ENCODE results near the gene RELB. TPM values are rescaled to one million over a fixed set of nuclear protein-coding genes. Genes with fewer than 3 reads are reported as not detected.
A peak's percentile ranks its signal among the peaks of the same experiment; 100 is the strongest.

Gene RELB
- total RNA-seq, 1 donor from 2014 or later = 6.6 TPM

DNA sequence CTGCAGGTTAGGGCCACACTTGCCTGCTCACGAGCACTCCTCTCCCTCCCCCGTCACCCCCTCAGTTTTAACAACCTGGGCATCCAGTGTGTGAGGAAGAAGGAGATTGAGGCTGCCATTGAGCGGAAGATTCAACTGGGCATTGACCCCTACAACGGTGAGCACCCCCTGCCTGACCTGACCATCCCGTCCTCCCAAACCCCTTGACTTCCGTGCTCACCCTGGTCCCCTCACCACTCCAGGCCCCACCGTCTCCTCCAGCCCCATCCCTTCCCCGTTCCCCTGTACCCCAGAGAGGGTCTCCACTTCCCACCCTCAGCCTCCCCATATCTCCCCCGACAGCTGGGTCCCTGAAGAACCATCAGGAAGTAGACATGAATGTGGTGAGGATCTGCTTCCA, 24.0 kb downstream of the RELB start:
- ATAC-seq = peak; percentile 31

DNA sequence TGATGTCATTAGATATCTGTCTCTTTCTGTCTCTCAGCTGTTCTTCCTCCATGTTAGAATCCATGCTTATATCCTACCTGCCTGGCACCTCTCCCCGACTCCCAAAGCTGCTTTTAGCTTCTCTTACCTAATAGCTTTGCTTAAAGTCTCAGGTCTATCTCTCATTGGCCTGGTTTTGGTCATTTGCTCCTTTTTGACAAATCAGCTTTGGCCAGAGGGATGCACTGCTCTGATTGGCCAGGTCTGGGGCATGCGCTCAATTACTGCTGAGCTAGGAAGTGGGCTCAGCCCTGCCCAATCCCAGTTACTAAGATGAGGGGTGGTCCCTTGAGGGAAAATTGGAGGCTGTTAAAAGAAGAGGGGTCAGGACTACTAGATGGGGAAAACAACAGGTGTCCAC, 26.1 kb downstream of the RELB start:
- no peak for ATAC-seq

DNA sequence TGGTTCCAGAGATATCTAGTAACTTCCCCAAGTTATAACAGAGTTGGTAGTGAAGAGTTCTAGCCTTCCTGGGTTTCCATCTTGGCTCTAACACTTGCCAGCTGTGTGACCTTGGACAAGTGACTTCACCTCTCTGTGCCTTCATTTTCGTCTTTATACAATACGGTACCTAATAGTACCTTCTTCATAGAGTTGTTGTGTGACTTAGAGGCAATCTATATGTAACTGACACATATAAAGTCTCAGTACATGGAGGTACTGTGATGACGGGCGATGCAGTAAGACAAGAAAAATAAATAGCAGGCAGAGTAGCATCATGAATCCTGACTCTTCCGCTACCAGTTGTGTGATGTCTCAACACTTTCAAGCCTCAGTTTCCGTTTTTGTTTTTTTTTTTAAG, 29.6 kb downstream of the RELB start:
- ATAC-seq = no peak

DNA sequence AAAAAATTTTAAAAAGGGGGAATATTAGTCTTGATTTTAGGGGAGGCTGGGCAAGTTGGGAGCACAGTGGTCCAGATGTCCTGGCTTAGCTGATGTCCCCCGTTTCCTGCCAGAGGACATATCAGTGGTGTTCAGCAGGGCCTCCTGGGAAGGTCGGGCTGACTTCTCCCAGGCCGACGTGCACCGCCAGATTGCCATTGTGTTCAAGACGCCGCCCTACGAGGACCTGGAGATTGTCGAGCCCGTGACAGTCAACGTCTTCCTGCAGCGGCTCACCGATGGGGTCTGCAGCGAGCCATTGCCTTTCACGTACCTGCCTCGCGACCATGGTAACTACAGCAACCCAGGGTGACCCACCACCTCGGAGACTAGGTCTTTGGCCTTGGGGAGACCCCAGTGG, 31.2 kb downstream of the RELB start:
- ATAC-seq = no peak

DNA sequence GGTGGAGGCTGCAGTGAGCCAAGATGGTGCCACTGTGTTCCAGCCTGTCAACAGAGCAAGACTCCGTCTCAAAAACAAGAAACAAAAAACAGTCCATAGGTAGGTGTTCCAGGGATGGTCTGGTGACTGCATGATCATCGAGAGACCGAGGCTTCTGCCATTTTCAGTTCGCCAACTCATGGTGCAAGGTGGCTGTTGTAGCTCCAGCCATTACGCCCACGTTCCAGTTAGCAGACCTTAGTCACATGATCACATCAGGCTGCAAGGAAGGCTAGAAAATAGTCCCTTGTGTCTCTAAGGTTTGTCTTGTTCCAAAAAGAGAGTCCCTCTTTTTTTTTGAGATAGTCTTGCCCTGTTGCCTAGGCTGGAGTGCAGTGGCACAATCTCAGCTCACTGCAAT, 34.5 kb downstream of the RELB start:
- no peak for ATAC-seq

DNA sequence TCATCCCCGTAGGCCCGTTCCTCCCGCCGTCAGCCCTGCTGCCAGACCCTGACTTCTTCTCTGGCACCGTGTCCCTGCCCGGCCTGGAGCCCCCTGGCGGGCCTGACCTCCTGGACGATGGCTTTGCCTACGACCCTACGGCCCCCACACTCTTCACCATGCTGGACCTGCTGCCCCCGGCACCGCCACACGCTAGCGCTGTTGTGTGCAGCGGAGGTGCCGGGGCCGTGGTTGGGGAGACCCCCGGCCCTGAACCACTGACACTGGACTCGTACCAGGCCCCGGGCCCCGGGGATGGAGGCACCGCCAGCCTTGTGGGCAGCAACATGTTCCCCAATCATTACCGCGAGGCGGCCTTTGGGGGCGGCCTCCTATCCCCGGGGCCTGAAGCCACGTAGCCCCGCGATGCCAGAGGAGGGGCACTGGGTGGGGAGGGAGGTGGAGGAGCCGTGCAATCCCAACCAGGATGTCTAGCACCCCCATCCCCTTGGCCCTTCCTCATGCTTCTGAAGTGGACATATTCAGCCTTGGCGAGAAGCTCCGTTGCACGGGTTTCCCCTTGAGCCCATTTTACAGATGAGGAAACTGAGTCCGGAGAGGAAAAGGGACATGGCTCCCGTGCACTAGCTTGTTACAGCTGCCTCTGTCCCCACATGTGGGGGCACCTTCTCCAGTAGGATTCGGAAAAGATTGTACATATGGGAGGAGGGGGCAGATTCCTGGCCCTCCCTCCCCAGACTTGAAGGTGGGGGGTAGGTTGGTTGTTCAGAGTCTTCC, 36.3 kb downstream of the RELB start:
- no peak for ATAC-seq

DNA sequence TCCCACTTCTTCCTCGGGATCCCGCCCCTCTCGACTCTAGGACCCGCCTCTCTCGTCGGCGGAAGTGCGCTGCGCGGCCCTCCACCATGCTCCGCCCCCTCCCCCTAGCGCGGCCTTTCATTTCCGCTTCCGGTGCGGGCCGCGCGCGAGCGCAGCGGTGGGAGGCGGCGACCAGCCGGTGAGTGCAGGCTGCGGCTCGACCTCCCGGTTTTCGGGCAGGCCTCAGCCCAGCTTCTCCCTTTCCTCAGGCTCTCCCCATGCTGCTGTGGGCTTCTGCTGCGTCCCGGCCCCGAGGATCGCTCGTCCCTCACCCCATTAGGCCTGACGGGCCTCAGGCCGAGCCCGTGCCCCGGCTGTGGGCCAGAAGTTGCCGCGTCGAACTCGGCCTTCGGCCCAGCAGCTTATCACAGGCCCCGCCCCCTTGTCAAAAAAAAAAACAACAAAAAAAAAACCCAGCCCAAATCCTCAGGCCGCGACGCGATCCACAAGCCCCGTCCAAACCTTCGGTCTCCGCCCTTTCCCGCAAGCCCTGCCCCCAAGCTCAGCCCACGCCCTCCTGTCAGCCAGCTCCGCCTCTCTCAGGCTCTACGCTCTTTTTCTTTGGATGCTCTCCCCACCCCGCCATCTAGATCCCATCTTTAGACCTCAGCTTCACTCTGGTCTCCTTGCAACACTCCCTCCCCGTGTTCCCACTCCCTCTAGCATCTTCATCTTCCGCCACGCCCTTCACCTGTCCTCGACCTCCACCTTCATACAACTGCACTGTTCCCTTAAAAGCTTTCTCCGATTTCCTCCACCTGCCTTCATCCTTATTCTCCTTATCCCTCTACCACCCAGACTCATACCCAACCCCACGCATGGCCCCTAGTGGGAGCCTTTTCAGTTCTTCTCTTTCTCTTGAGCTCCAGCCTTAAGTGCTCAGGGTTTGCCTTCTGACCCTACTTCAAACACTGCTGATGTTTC, 37.9 kb downstream of the RELB start, which contains the start of gene CLASRP:
CLASRP (plus strand) TSS at position 115 of the 963 bp plus-strand sequence. CDS start 1,168 bp downstream, outside the sequence.
- peak; percentile 96 for ATAC-seq

DNA sequence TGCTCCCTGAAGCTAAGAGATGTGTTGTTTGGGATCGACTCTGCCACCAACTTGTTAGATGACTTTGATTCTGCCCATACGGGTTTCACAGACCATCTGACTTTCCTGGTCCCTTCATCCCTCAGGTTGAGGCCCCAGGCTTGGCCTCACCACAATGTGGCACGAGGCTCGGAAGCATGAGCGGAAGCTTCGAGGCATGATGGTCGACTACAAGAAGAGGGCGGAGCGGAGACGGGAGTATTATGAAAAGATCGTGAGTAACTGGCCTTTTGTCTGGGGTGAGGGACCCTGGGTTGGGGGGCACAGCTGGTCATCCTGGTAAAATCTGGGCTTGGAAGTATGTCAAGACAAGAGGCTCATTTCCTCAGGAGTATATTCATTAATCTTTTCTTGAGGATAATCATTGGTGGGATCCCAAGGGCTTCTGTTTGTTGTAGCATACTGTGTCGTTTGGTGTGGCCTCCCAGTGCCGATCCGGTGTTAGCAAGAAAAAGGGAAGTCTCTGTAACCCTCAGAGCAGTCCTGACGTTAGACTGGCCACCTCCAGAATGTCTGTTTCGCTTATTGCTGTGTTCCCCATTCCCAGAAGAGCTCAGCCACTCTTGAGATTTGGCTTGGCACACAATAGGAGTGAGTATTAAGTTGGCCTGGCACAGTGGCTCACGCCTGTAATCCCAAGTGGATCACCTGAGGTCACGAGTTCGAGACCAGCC, 39.0 kb downstream of the RELB start:
- ATAC-seq = no peak

DNA sequence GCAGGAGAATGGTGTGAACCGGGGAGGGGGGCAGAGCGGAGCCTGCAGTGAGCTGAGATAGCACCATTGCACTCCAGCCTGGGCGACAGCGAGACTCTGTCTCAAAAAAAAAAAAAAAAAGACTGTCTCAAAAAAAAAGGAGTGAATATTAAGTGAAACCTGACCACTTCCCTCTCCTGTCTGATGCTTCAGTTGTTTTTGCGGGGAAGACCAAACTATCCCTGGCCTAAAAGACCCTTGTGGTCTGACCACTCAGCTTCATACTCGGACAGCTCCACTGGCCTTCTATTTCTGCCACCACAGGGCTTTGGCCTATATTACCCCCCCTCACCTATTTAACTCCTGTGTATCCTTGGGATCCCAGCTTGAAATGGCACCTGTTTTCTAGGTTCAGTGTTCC, 39.9 kb downstream of the RELB start:
- no peak for ATAC-seq

DNA sequence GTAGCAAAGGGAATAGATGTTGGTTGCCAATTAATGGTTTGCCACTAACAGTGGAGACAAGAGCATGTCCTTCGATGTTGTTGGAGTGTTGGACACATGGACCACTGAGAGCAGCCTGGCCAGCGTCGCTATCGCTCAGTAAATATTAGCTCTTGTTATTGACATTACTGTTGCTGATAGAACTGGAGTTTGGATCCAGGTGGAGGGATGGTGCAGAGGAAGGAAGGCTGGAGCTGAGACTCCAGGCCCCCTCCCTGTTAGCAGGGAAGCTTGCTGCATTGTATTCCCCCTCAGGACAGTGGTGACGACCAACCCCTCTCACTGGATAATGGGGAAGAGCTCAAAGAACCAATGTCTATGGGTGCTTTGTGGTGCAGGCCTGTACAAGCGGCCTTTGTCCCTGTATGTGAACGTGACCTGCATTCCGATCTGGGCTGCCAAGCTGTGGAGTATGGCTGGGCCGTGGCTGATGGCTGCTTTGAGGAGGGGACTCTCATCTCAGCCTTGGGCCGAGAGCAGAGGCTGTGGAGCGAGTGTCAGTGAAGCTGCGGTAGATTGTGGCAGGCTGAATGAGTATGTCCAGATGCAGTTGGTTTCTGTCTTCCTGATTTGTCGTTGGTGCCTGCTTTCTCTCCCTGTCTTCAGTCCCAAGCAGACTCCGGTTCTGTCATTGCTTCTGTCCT, 44.5 kb downstream of the RELB start:
- ATAC-seq = no peak

DNA sequence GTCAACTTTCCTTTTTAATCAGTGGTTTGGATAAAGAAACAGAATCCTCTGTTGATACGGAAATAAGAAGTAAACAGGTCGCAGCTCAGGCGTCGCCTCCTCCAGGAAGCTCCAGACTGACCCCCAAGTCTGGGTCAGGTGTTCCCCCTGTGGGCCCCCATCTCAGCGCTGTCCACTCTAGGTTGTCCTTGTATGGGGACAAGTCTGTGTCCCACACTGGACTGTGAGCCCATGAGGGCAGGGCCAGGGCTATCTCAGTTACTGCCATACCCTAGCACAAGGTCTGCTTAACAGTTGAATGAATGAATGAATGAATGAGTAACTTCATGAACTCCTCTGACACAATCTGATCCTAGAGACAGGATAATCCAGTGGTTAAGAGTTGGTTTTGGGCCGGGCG, 45.1 kb downstream of the RELB start:
- ATAC-seq = no peak

DNA sequence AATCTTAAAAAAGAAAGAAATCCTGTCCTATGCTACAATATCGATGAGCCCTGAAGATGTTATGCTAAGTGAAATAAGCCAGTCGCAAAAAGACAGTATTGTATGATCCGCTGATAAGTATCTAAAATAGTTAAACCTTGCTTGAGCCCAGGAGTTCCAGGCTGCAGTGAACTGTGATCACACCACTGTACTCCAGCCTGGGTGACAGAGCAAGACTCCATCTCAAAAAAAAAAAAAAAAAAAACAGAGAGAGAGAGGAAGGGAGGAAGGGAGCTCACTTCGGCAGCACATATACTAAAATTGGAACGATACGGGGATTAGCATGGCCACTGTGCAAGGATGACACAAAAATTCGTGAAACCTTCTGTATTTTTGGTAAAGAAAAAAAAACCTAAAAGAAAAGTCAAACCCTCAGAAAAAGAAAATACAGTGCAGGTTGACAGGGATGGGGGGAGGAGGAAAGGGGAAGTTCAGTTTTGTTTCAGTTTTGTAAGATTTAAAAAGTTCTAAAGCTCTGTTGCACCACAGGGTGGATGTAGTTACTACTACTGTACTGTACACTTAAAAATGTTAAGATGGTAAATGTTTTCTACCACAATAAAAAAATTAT, 46.0 kb downstream of the RELB start:
- ATAC-seq = no peak

DNA sequence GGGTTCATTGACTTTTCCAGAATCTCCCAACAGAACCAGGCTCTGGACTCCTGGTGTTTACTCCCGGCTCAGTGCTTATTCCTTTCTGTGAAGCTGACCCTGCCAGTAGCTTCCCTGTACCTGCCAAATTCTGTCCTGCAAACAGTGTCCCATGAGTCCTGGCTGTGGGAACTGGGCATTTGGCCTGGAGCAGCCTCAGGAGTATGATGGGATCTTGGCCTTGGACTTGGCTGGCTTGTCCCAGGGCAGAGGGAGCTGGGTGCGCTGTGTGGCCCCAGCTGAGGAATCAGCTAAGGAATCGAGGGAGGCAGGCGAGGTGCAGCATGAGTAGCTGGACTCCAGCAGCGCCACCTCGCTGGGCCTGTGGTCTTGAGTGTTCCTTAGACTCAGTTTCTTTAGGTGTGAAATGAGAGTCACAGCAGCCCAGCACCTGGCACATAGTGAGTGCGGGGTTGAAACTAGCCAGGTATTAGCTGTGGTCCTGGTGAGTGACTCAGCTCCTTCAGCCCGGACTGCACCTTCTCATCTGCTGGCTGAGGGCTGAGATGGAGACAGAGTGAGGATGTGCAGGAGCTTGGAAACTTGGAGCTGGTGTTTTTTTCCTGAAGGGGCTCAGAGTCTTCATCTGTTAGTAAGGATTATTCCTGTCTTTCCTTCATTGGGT, 47.9 kb downstream of the RELB start:
- ATAC-seq = peak; percentile 51

DNA sequence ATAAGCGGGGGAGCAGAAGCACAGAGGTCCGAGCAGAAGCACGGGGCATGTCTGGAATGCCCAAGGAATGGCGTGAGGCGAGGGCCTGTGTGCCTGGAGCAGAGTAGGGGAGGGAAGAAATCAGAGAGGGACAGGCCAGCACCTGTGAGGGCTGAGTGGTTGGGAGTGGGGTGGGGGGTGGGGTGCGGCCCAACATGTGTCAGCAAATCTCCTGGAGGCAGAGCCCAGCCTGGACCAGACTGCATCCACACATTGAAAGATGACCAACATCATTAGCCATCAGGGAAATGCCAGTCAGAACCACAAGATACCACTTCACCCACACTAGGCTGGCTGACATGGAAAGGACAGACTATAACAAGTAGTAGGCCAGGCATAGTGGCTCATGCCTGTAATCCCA, 48.8 kb downstream of the RELB start:
- no peak for ATAC-seq

DNA sequence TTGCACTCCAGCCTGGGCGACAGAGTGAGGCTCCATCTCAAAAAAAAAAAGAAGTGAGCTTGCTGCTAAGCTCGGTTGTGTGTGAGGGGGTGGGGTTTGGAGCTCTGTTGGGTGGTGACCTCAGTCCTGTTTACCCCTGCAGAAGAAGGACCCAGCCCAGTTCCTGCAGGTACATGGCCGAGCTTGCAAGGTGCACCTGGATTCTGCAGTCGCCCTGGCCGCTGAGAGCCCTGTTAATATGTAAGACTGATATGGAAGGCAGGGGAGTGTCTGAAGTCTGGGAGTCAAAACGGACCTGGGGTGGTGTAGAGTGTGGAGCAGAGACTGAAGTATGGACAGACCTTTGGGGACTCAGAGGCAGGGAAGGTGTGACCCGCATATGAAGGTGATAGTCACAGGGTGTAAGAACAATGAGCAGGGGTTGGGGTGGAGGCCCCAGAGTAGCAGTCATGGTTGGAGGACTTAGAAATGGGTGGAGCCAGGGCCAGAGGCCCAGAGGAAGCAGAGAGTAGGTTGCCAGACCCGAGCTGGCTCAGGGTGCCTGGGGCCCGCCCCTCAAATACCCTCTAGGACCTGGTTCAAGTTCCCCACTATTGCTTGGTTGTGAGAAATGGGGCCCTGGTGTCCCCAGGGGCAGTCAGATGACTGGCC, 50.8 kb downstream of the RELB start:
- ATAC-seq = peak; percentile 85

DNA sequence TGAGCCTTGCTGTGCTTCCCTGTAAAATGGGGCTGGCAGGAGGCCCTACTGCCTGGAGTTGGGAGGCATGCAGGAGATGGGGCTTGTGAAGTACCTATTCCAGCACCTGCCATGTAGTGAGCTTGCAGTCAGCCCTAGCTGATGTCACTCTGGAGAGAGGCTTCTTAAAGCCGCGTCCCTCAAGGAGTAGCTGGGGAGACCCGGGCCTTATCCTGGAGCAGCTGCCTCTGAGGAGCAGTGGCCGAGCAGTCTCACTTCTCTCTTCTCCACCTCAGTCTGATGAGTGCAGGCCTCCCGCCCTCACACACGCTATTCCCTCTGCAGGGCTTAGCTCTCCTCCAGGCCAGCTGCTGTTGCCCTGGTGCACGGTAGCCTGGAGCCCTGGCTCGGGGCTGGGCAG, 55.6 kb downstream of the RELB start:
- no peak for ATAC-seq

DNA sequence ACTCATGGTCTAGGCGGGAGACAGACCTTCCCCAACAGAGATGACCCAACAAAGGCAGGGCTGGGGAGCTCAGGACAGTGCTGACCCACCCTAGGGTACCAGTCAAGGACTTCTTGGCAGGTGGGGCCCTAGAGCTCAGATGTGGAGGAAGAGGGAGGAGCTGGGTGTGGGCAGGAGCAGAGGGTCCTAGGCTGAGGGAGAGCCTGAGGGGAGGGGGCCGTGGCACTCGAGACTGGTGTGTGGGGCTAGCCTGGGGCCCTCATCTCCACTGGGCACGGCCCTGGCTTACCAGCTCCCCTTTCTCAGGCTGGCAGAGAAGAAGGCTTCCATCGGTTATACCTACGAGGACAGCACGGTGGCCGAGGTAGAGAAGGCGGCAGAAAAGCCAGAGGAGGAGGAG, 56.2 kb downstream of the RELB start:
- ATAC-seq = peak; percentile 11

DNA sequence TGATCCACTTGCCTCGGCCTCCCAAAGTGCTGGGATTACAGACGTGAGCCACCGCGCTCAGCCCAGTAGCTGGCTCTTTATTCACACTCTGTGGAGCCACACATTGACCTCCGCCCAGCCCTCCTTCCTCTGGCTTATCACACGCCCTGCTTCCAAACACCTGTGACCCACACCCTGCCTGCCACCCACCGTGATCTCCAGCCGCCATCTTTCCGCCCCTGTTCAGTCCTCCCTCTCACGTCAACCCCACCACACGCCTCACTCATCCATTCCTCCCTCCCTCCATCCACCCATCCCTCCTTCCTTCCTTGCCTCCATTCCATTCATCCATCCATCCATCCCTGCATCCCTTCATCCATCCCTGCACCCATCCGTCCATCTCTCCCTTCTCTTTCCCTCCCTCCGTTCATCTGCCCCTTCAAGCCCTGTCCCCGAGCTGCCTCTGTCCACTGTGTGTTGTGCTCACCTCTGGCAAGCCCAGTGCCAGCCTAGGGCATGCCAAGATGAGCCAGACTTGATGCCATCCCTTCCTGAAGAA, 57.4 kb downstream of the RELB start:
- ATAC-seq = no peak

DNA sequence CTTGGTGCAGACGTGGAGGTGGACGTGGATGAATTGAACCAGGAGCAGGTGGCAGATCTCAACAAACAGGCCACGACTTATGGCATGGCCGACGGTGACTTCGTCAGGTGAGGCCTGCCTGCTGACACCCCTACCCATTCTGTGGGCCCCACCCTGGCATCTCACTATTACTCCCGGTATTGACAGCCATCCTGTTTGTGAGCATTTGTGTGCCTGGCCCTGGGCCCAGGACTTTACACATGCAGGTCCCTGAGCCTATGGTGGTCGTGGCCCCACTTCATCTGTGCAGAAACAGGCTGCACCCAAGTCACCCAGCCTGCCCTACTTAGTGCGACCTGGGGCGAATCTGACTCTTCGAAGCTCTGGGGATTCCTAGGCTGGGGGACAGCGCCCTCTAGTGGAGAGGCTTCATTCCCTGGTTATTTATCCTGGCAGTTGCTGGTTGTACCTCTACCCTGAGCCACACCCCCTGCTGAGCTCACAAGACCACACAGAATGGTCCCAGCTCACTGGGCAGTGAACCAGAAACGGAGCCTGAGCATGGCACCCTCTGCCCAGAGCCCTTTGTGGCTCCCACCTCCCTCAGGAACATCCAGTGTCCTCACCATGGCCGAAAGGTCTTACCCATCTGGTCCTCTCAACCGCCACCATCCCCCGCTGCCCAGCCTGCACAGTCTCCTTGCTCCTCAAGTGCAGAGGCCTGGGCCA, 58.1 kb downstream of the RELB start:
- ATAC-seq = peak; percentile 80

DNA sequence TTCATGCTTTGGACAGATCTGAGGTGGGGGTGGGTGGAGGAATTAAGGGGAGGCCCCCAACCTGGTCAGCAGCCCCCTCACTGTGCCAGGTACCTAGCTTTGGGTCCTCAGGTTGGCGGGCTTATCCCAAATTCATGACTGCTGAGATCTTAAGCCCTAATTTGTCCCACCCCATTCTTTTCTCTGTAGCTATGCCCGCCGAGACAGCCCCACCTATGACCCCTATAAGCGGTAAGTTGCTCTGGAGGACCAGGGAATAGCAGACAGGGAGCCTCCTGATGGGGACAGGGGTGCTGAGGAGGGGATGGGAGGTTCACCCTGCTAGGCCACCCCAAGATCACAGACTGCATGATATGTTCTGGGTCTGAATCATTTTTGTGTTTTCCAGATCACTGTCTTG, 60.7 kb downstream of the RELB start:
- ATAC-seq = no peak

Measured in esophagus mucosa (tissue), 1 donor.